Fibroblast of lung (primary cell): Measurements from ENCODE around the gene LNPEP. TPM values are rescaled to one million over a fixed set of nuclear protein-coding genes. Genes with fewer than 3 reads are reported as not detected.

Experiments used
- DNase-seq, 2 donors: peaks; one replicate each; pipeline versions ENCODE4 v3.0.0 to v3.0.0-alpha.2; 2010; ENCODE audit warnings: low read depth in 2 of 2
- H2AFZ ChIP-seq: 2 replicates; pipeline ENCODE4 v1.5.1; 2012; ENCODE audit warnings: low read length, control low read depth, inconsistent platforms
- H3K27ac ChIP-seq: 2 replicates; pipeline ENCODE4 v1.5.1; 2011; ENCODE audit warnings: low read length, control low read depth; ENCODE audit not compliant: insufficient read depth
- H3K27me3 ChIP-seq: 2 replicates; pipeline ENCODE4 v1.5.1; 2011; ENCODE audit warnings: mild to moderate bottlenecking, low read length; ENCODE audit not compliant: control insufficient read depth, insufficient read depth
- H3K36me3 ChIP-seq: 2 replicates; pipeline ENCODE4 v1.5.1; 2011; ENCODE audit warnings: low read length; ENCODE audit not compliant: control insufficient read depth, insufficient read depth
- H3K4me1 ChIP-seq: 2 replicates; pipeline ENCODE4 v1.5.1; 2011; ENCODE audit warnings: low read length; ENCODE audit not compliant: control insufficient read depth, insufficient read depth; ENCODE audit errors: extremely low read depth
- H3K4me2 ChIP-seq: 2 replicates; pipeline ENCODE4 v1.5.1; 2011; ENCODE audit warnings: low read length, control low read depth; ENCODE audit not compliant: insufficient read depth; ENCODE audit errors: extremely low read depth
- H3K4me3 ChIP-seq, 4 experiments: fragments of 200-600 bp in 1 of 4; sonication (generic) in 1 of 4; replicated peaks in 1 of 4; 2 replicates each; pipeline ENCODE4 v1.5.1; 2011 to 2016; ENCODE audit warnings: low read length in 4 of 4, low read depth in 3 of 4, mild to moderate bottlenecking in 3 of 4, control low read depth in 2 of 4, inconsistent platforms in 1 of 4, mixed read lengths in 1 of 4; ENCODE audit not compliant: insufficient read depth in 1 of 4; ENCODE audit errors: control extremely low read depth in 1 of 4
- H3K79me2 ChIP-seq: 2 replicates; pipeline ENCODE4 v1.5.1; 2012; ENCODE audit warnings: mild to moderate bottlenecking, low read length, inconsistent platforms; ENCODE audit not compliant: control insufficient read depth, insufficient read depth
- H3K9ac ChIP-seq: 2 replicates; pipeline ENCODE4 v1.5.1; 2011; ENCODE audit warnings: mild to moderate bottlenecking, low read length, control low read depth; ENCODE audit not compliant: insufficient read depth
- H3K9me3 ChIP-seq: 2 replicates; pipeline ENCODE4 v1.5.1; 2012; ENCODE audit warnings: low read depth, low read length; ENCODE audit not compliant: control insufficient read depth, insufficient read depth
- H4K20me1 ChIP-seq: 2 replicates; pipeline ENCODE4 v1.5.1; 2011; ENCODE audit warnings: low read length; ENCODE audit not compliant: control insufficient read depth, insufficient read depth; ENCODE audit errors: extremely low read depth
- CTCF ChIP-seq, 2 donors: IDR thresholded peaks in 1 of 2; conservative IDR thresholded peaks in 1 of 2; 1 replicate in 1 of 2; 2 replicates in 1 of 2; pipeline ENCODE4 v1.5.1; 2011 to 2012; ENCODE audit warnings: low read length in 2 of 2, control low read depth in 1 of 2, inconsistent platforms in 1 of 2, low read depth in 1 of 2, mild to moderate bottlenecking in 1 of 2
- EZH2 ChIP-seq: IDR thresholded peaks from 2 replicates; pipeline ENCODE4 v1.5.1; 2012; ENCODE audit warnings: low read length, control low read depth, mild to moderate bottlenecking; ENCODE audit errors: missing control alignments
- polyA plus RNA-seq, 2 donors: library from polyadenylated mRNA; depleted of rRNA in 1 of 2; stranded (reverse) in 1 of 2; unstranded in 1 of 2; fragments of >200 nt; gene quantifications; 2 replicates each; pipeline ENCODE4 v1.2.1, GENCODE V29; 2011 to 2012; ENCODE audit warnings: missing spikeins in 1 of 2
- total RNA-seq: library from RNA; depleted of rRNA; stranded (reverse); fragments of >200 nt; gene quantifications from 2 replicates; pipeline ENCODE4 v1.2.1, GENCODE V29; 2014

LNPEP gene
- total and polyA plus RNA-seq, 2 donors (not counting 1 experiment from before 2014, with no cell fraction given) = 19.5 to 26.1 TPM

- no peak for TF ChIP-seq EZH2
- TF ChIP-seq CTCF (conservative IDR thresholded peaks at IDR 0.05 in 1 of 2, IDR thresholded peaks at IDR 0.05 in 1 of 2; ENCODE audit: low read depth in 1 of 2, low read length in 2 of 2) = no peak
- Histone ChIP-seq H3K4me3 (no peak overlapping the region), H2AFZ (no peak overlapping the region), H3K4me2 (no peak overlapping the region), H3K27ac (no peak overlapping the region), H3K9ac (no peak overlapping the region), H3K27me3 (no peaks in the 10 kb centered on the region), H3K4me1 (no peaks in the 10 kb centered on the region), H4K20me1 (no peaks in the 10 kb centered on the region), H3K9me3 (no peaks in the 10 kb centered on the region), H3K79me2 (no peaks in the 10 kb centered on the region), H3K36me3 (peaks cover 2% of the 10 kb centered on the region)
- peak in 1 of 2 donors; percentile 12 for DNase-seq
Measured at GRCh38 chr5:97006454-97007060, 70.7 kb downstream of the LNPEP start.

GRCh38 chr5:97009212-97009898, 73.5 kb downstream of the LNPEP start:
- no peaks in the 10 kb centered on the region for H3K79me2 ChIP-seq
- no peak overlapping the region for H3K9ac ChIP-seq
- peak in 1 of 2 donors; percentile 42 for DNase-seq
- H2AFZ ChIP-seq = no peak overlapping the region
- peaks cover 2% of the 10 kb centered on the region for H3K36me3 ChIP-seq
- TF ChIP-seq CTCF (conservative IDR thresholded peaks at IDR 0.05 in 1 of 2, IDR thresholded peaks at IDR 0.05 in 1 of 2; ENCODE audit: low read depth in 1 of 2, low read length in 2 of 2) = no peak
- no peak overlapping the region for H3K4me3 ChIP-seq
- no peaks in the 10 kb centered on the region for H3K9me3 ChIP-seq
- no peak overlapping the region for H3K4me2 ChIP-seq
- no peaks in the 10 kb centered on the region for H3K27me3 ChIP-seq
- no peaks in the 10 kb centered on the region for H4K20me1 ChIP-seq
- H3K27ac ChIP-seq = no peak overlapping the region
- H3K4me1 ChIP-seq = no peaks in the 10 kb centered on the region

- DNase-seq = no peak
- Histone ChIP-seq H3K4me3 (no peak overlapping the region), H3K9ac (no peak overlapping the region), H3K27me3 (no peaks in the 10 kb centered on the region), H3K27ac (no peak overlapping the region), H2AFZ (no peak overlapping the region), H3K36me3 (peaks cover 2% of the 10 kb centered on the region), H3K4me2 (no peak overlapping the region), H3K9me3 (no peaks in the 10 kb centered on the region), H3K79me2 (no peaks in the 10 kb centered on the region), H3K4me1 (no peaks in the 10 kb centered on the region), H4K20me1 (no peaks in the 10 kb centered on the region)
- TF ChIP-seq EZH2 = no peak
- TF ChIP-seq CTCF (conservative IDR thresholded peaks at IDR 0.05 in 1 of 2, IDR thresholded peaks at IDR 0.05 in 1 of 2; ENCODE audit: low read depth in 1 of 2, low read length in 2 of 2) = no peak
Measured at GRCh38 chr5:97009921-97010320, 74.0 kb downstream of the LNPEP start.
